Fibroblast of skin of right biceps (primary cell): Measurements from ENCODE around the gene LRFN5.
A peak's percentile ranks its signal among the peaks of the same experiment; 100 is the strongest.

Experiments
- DNase-seq: peaks from one replicate; pipeline ENCODE4 v3.0.0-alpha.2; 2013

Gene LRFN5

GRCh38 chr14:41783403-41783802 is 176.7 kb downstream of the LRFN5 start:
- no peak for DNase-seq

GRCh38 chr14:41785696-41786095 is 179.0 kb downstream of the LRFN5 start:
- no peak for DNase-seq

GRCh38 chr14:41799817-41800216 is 193.1 kb downstream of the LRFN5 start:
- no peak for DNase-seq

- DNase-seq, result no peak
Observed at GRCh38 chr14:41805633-41806032, 199.0 kb downstream of the LRFN5 start.

- no peak for DNase-seq
Observed at GRCh38 chr14:41806366-41806975, 199.8 kb downstream of the LRFN5 start.

- no peak for DNase-seq
Observed at GRCh38 chr14:41810362-41810761, 203.7 kb downstream of the LRFN5 start.

- DNase-seq, result peak; percentile 11
Observed at GRCh38 chr14:41817626-41818025, 210.9 kb downstream of the LRFN5 start.

GRCh38 chr14:41824441-41824840 is 217.8 kb downstream of the LRFN5 start:
- DNase-seq, result no peak

- no peak for DNase-seq
Observed at GRCh38 chr14:41825622-41826021, 218.9 kb downstream of the LRFN5 start.

- DNase-seq, result peak; percentile 17
Observed at GRCh38 chr14:41830714-41831406, 224.2 kb downstream of the LRFN5 start.

- no peak for DNase-seq
Observed at GRCh38 chr14:41839661-41840060, 233.0 kb downstream of the LRFN5 start.

GRCh38 chr14:41859336-41859735 is 252.7 kb downstream of the LRFN5 start:
- no peak for DNase-seq

- no peak for DNase-seq
Observed at GRCh38 chr14:41860586-41860985, 253.9 kb downstream of the LRFN5 start.

- DNase-seq, result no peak
Observed at GRCh38 chr14:41865894-41866293, 259.2 kb downstream of the LRFN5 start.

GRCh38 chr14:41868396-41868795 is 261.7 kb downstream of the LRFN5 start:
- peak; percentile 59 for DNase-seq

- DNase-seq, result peak; percentile 63
Observed at GRCh38 chr14:41872931-41873685, 266.4 kb downstream of the LRFN5 start.

GRCh38 chr14:41873686-41874317 is 267.1 kb downstream of the LRFN5 start:
- DNase-seq, result peak; percentile 85

GRCh38 chr14:41875116-41875515 is 268.4 kb downstream of the LRFN5 start:
- DNase-seq, result no peak

GRCh38 chr14:41878321-41878720 is 271.6 kb downstream of the LRFN5 start:
- no peak for DNase-seq

GRCh38 chr14:41891624-41892023 is 284.9 kb downstream of the LRFN5 start:
- DNase-seq, result no peak

GRCh38 chr14:41899416-41899815 is 292.7 kb downstream of the LRFN5 start:
- peak; percentile 34 for DNase-seq

GRCh38 chr14:41900644-41901043 is 294.0 kb downstream of the LRFN5 start:
- no peak for DNase-seq

- no peak for DNase-seq
Observed at GRCh38 chr14:41901089-41901488, 294.4 kb downstream of the LRFN5 start.
